ENCODE results near the gene SPEM3.

Gene SPEM3

DNA sequence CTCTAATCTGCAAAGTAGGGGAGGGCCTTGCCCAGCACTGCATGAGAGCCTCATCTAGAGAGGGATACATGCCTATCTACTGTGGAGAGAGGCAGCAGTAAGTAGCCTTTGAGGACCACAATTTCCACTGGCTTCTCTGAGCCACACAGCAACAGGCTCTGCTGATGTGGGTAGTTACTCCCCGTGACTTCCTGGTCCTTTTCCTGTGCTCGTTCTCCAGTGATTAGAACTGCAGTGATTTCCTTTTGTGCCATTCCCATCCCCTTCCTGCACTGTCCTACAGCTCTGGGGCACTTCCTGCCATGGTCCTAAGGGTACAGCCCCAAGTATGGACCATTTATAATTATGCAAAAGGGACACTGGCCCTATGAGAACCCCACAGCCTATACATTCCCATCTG, 37.4 kb upstream of the SPEM3 start:
- H3K27ac ChIP-seq (replicated peaks): no peak overlapping the region
- no peak overlapping the region for H3K4me3 ChIP-seq (replicated peaks; ENCODE audit: insufficient read depth, low read length)
- TF ChIP-seq, protein P1, sequence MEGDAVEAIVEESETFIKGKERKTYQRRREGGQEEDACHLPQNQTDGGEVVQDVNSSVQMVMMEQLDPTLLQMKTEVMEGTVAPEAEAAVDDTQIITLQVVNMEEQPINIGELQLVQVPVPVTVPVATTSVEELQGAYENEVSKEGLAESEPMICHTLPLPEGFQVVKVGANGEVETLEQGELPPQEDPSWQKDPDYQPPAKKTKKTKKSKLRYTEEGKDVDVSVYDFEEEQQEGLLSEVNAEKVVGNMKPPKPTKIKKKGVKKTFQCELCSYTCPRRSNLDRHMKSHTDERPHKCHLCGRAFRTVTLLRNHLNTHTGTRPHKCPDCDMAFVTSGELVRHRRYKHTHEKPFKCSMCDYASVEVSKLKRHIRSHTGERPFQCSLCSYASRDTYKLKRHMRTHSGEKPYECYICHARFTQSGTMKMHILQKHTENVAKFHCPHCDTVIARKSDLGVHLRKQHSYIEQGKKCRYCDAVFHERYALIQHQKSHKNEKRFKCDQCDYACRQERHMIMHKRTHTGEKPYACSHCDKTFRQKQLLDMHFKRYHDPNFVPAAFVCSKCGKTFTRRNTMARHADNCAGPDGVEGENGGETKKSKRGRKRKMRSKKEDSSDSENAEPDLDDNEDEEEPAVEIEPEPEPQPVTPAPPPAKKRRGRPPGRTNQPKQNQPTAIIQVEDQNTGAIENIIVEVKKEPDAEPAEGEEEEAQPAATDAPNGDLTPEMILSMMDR (IDR thresholded peaks at IDR 0.05; ENCODE audit: insufficient read depth, low read length): no peak
- TF ChIP-seq GABPA (IDR thresholded peaks at IDR 0.05; ENCODE audit: low read depth) (no peak), POLR2AphosphoS5 (IDR thresholded peaks at IDR 0.05; ENCODE audit: low read depth) (no peak), SPI1 (IDR thresholded peaks at IDR 0.05; ENCODE audit: borderline replicate concordance, low read depth) (no peak)
- TF ChIP-seq, protein P2, sequence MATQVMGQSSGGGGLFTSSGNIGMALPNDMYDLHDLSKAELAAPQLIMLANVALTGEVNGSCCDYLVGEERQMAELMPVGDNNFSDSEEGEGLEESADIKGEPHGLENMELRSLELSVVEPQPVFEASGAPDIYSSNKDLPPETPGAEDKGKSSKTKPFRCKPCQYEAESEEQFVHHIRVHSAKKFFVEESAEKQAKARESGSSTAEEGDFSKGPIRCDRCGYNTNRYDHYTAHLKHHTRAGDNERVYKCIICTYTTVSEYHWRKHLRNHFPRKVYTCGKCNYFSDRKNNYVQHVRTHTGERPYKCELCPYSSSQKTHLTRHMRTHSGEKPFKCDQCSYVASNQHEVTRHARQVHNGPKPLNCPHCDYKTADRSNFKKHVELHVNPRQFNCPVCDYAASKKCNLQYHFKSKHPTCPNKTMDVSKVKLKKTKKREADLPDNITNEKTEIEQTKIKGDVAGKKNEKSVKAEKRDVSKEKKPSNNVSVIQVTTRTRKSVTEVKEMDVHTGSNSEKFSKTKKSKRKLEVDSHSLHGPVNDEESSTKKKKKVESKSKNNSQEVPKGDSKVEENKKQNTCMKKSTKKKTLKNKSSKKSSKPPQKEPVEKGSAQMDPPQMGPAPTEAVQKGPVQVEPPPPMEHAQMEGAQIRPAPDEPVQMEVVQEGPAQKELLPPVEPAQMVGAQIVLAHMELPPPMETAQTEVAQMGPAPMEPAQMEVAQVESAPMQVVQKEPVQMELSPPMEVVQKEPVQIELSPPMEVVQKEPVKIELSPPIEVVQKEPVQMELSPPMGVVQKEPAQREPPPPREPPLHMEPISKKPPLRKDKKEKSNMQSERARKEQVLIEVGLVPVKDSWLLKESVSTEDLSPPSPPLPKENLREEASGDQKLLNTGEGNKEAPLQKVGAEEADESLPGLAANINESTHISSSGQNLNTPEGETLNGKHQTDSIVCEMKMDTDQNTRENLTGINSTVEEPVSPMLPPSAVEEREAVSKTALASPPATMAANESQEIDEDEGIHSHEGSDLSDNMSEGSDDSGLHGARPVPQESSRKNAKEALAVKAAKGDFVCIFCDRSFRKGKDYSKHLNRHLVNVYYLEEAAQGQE (IDR thresholded peaks at IDR 0.05; ENCODE audit: insufficient replicate concordance, low read depth): no peak
- DNase-seq (ENCODE audit: low read depth in 1 of 2, low spot score in 1 of 2): no peak
- H3K27me3 ChIP-seq (ENCODE audit: insufficient read depth, poor library complexity, severe bottlenecking): no peaks in the 10 kb centered on the region

DNA sequence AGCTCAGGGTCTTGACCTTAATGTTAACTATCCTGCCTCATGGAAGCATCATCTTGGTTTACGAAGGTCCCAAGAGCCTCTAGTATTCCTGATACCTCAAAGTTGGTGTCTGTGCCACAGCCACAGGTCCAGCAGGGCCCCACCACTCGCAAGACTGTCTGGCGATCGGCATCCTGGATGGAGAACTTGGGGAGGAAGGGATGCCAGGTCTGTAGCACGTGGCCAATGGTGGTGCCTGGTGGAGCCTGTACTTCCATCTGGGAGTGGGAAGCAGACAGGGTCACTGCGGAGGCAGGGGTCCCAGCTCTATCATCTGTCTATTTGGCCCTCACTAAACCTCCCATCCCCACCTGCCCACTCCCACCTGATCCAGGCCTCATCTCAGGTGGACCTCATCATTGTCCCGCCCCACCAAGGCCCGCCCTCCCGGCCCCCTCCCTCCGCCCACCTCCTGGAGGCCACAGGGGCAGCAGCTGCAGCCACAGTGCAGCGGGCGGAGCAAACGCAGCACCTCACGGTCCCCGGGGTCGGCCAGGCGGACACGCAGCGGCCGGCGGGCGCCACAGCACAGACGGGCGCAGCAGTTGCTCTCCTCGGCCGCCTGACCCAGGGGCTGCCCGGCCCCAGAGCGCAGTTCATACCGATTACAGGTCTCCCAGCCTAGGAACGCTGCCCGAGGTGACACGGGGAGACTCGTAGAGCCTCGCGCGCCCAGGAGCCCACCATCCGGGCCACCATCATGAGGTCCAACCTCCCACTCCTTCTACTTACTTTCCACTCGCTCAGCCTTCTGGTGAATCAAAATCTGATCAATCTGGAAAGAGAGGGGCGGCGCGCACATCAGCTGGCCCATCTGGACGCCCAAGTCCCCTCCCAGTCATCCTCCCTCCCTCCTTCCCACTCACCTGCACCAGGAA, 35.7 kb upstream of the SPEM3 start:
- Histone ChIP-seq H3K4me3 (replicated peaks; ENCODE audit: insufficient read depth, low read length) (no peak overlapping the region), H3K27me3 (ENCODE audit: insufficient read depth, poor library complexity, severe bottlenecking) (no peaks in the 10 kb centered on the region), H3K27ac (replicated peaks) (no peak overlapping the region)
- DNase-seq (ENCODE audit: low read depth in 1 of 2, low spot score in 1 of 2): no peak
- TF ChIP-seq, protein P1 (IDR thresholded peaks at IDR 0.05; ENCODE audit: insufficient read depth, low read length): no peak
- TF ChIP-seq POLR2AphosphoS5 (IDR thresholded peaks at IDR 0.05; ENCODE audit: low read depth): no peak
- no peak for TF ChIP-seq SPI1 (IDR thresholded peaks at IDR 0.05; ENCODE audit: borderline replicate concordance, low read depth)
- TF ChIP-seq, protein P2 (IDR thresholded peaks at IDR 0.05; ENCODE audit: insufficient replicate concordance, low read depth): no peak
- no peak for TF ChIP-seq GABPA (IDR thresholded peaks at IDR 0.05; ENCODE audit: low read depth)

DNA sequence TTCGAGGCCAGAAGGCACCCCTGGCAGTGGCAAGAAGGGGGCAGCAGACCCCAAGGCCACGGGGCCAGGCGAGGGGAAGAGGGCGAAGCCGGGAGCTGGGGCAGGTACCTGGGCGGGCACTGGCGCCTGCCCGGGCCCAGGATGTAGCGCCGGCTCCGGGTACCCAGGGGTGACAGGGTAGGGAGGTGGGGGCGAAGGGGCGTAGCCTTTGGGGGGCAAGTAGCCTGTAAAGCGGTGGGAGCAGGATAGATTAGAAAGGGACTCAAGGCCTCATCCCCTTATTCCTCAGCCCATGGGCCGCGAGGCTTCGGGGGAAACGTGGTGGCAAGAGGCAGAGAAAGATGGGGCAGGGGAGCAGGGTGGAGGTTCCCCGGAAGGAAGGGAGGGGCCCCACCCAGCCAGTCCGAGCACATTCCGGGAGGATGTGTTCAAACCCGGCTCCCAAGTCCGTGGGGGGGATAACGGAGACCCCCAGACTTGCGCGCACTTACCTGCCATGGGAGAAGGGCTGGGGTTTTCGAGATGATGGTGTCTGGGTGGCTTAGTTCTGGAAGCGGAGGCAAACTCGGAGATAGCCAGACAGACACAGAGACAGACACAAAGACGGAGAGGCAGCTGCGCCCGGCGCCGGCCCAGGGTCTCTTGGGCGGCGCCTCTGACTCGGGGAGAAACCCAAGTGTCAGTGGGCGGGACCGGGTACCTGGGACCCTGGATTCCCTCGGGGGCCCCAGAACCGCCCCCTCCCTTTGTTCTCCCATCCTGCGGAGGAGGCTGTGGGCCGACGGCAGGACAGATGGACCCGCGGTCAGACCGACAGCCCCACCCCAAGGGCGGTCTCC, 34.8 kb upstream of the SPEM3 start:
- TF ChIP-seq, protein P1 (IDR thresholded peaks at IDR 0.05; ENCODE audit: insufficient read depth, low read length): no peak
- TF ChIP-seq POLR2AphosphoS5 (IDR thresholded peaks at IDR 0.05; ENCODE audit: low read depth) (no peak), SPI1 (IDR thresholded peaks at IDR 0.05; ENCODE audit: borderline replicate concordance, low read depth) (no peak), GABPA (IDR thresholded peaks at IDR 0.05; ENCODE audit: low read depth) (no peak)
- TF ChIP-seq, protein P2 (IDR thresholded peaks at IDR 0.05; ENCODE audit: insufficient replicate concordance, low read depth): no peak
- no peak for DNase-seq (ENCODE audit: low read depth in 1 of 2, low spot score in 1 of 2)
- Histone ChIP-seq H3K4me3 (replicated peaks; ENCODE audit: insufficient read depth, low read length) (peak overlapping the region; percentile 58), H3K27ac (replicated peaks) (no peak overlapping the region), H3K27me3 (ENCODE audit: insufficient read depth, poor library complexity, severe bottlenecking) (no peaks in the 10 kb centered on the region)
